Kidney (tissue), 22 donors: Measurements from ENCODE around the gene LRRIQ3. TPM values are rescaled to one million over a fixed set of nuclear protein-coding genes. Genes with fewer than 3 reads are reported as not detected.

Experiments used
- DNase-seq, 5 donors: peaks; one replicate each; pipeline ENCODE4 v3.0.0-alpha.2; 2013 to 2020
- FAIRE-seq: peaks from 2 replicates; lab custom pipeline; 2012; peaks lifted over from hg19 to GRCh38; lab: Jason Lieb, UNC
- H3K27ac ChIP-seq, 2 donors: one replicate each; pipeline ENCODE4 v1.7.0; 2013; ENCODE audit warnings: low read depth in 2 of 2, low read length in 2 of 2, inconsistent platforms in 1 of 2
- H3K27me3 ChIP-seq: one replicate; pipeline ENCODE4 v1.7.1; 2013; ENCODE audit warnings: low read length, inconsistent platforms; ENCODE audit not compliant: control insufficient read depth, insufficient read depth
- H3K36me3 ChIP-seq, 3 donors: one replicate each; pipeline versions ENCODE4 v1.7.0 to v1.7.1; 2013; ENCODE audit warnings: low read length in 3 of 3, control low read depth in 1 of 3, inconsistent platforms in 1 of 3; ENCODE audit not compliant: insufficient read depth in 3 of 3, control insufficient read depth in 2 of 3
- H3K4me1 ChIP-seq, 3 donors: one replicate each; pipeline versions ENCODE4 v1.7.0 to v1.7.1; 2013; ENCODE audit warnings: low read length in 3 of 3, inconsistent platforms in 1 of 3, low read depth in 1 of 3; ENCODE audit not compliant: control insufficient read depth in 2 of 3, insufficient read depth in 2 of 3
- H3K4me3 ChIP-seq, 3 donors: one replicate each; pipeline versions ENCODE4 v1.7.0 to v1.8.1; 2013; ENCODE audit warnings: low read length in 3 of 3, control low read depth in 1 of 3, inconsistent platforms in 1 of 3
- H3K9ac ChIP-seq, 3 donors: one replicate each; pipeline versions ENCODE4 v1.7.0 to v1.7.1; 2013; ENCODE audit warnings: low read length in 3 of 3, control low read depth in 1 of 3, inconsistent platforms in 1 of 3
- H3K9me3 ChIP-seq, 3 donors: one replicate each; pipeline versions ENCODE4 v1.7.0 to v1.7.1; 2013; ENCODE audit warnings: low read length in 3 of 3, control low read depth in 1 of 3, inconsistent platforms in 1 of 3; ENCODE audit not compliant: control insufficient read depth in 2 of 3, insufficient read depth in 1 of 3
- CTCF ChIP-seq: IDR thresholded peaks from 3 replicates; pipeline ENCODE4 v1.5.1; 2012; ENCODE audit warnings: mild to moderate bottlenecking, moderate library complexity, borderline replicate concordance; ENCODE audit not compliant: insufficient read depth; ENCODE audit errors: extremely low read depth
- intact Hi-C: fragments of 100-400 bp; cut with DNase I; formaldehyde crosslinking; loops from one replicate; pipeline ENCODE4 v1.11.1; 2022
- long read RNA-seq, 10 donors: library from polyadenylated mRNA in 1 of 10; unstranded in 1 of 10; transcript quantifications; one replicate each; pipeline ENCODE4 v2.0.0 and lab custom pipeline, GENCODE V29; 2021 to 2026
- polyA plus RNA-seq: library from polyadenylated mRNA; stranded (reverse); fragments of 350-450 nt; fragmentation: Illumina TruSeq; extraction: RNeasy Lipid Tissue Mini Kit (QIAGEN cat#74804); gene quantifications from one replicate; pipeline ENCODE4 v1.2.3, GENCODE V29; 2014; ENCODE audit warnings: low read depth, low replicate concordance; ENCODE audit not compliant: insufficient read depth
- total RNA-seq: library from RNA; stranded (reverse); fragmentation: NEBNext Ultra II Directional; extraction: Animal tissue kit (Norgen Biotek cat#: 25700); gene quantifications from one replicate; pipeline ENCODE4 v1.2.1, GENCODE V29; 2021
- donor health status: control.
- donor health status: control.
- donor health status: control.
- donor health status: control.
- donor health status: control.
- donor health status: DM: yes; HTN: yes; CAD: no.
- donor health status: Normal renal cell carcinoma (clear cell type).

LRRIQ3 gene
- total RNA-seq (1.6 TPM), polyA plus RNA-seq (2.4 TPM)
- long read RNA-seq, donor 1, partial matches to known transcripts = 0 of 1 reads
- long read RNA-seq, donor 1, other reads (novel, unspliced or antisense) = 0 of 1 reads
- long read RNA-seq, donor 2 = 0 reads
- long read RNA-seq, donor 3 = 0 reads
- long read RNA-seq, donor 4, partial matches to known transcripts = 0 of 1 reads
- long read RNA-seq, donor 4, other reads (novel, unspliced or antisense) = 0 of 1 reads
- long read RNA-seq, donor 5 = 0 reads
- long read RNA-seq, donor 6, partial matches to known transcripts = 5 of 5 reads
- long read RNA-seq, donor 6, other reads (novel, unspliced or antisense) = 0 of 5 reads
- long read RNA-seq, donor 7, partial matches to known transcripts = 2 of 3 reads
- long read RNA-seq, donor 7, other reads (novel, unspliced or antisense) = 1 of 3 reads
- long read RNA-seq, donor 8, partial matches to known transcripts = 0 of 1 reads
- long read RNA-seq, donor 8, other reads (novel, unspliced or antisense) = 0 of 1 reads
- long read RNA-seq, donor 9 = 0 reads
- long read RNA-seq, donor 10, partial matches to known transcripts = 5 of 13 reads
- long read RNA-seq, donor 10, other reads (novel, unspliced or antisense) = 7 of 13 reads

GRCh38 chr1:74197657-74198552 is at the start of gene LRRIQ3, which contains the start of gene FPGT:
Gene LRRIQ3, minus strand, starts transcription at chr1:74198176. Its CDS starts 14,492 bp downstream, at chr1:74183684.
Gene FPGT, plus strand, starts transcription at chr1:74198242. Its CDS starts 37 bp downstream, at chr1:74198279.
- no peak for TF ChIP-seq CTCF
- Histone ChIP-seq H3K4me1 (peaks cover 0 to 2% (median 0%) of the 10 kb centered on the region in 3 donors), H3K27me3 (no peaks in the 10 kb centered on the region), H3K9ac (peak within 1 kb of the TSS; percentile 84 to 96 (median 95)), H3K4me3 (peak within 1 kb of the TSS; percentile 93 to 97 (median 96)), H3K36me3 (no peaks in the 10 kb centered on the region), H3K27ac (peak within 1 kb of the TSS; percentile 49 to 71), H3K9me3 (no peaks in the 10 kb centered on the region)
- FAIRE-seq (peak; percentile 64), DNase-seq (peak; percentile 98 to 99 (median 98))
- intact Hi-C loops = no loop called here

GRCh38 chr1:74246315-74246714 is 48.3 kb upstream of the LRRIQ3 start:
- TF ChIP-seq CTCF = no peak
- Histone ChIP-seq H3K36me3 (no peaks in the 10 kb centered on the region), H3K9ac (no peak overlapping the region), H3K9me3 (no peaks in the 10 kb centered on the region), H3K4me1 (no peaks in the 10 kb centered on the region), H3K4me3 (no peak overlapping the region), H3K27me3 (no peaks in the 10 kb centered on the region), H3K27ac (no peak overlapping the region)
- no peak for FAIRE-seq
- DNase-seq = peak in 2 of 5 donors; percentile 14 to 32
- intact Hi-C loops = no loop called here

- DNase-seq (no peak), FAIRE-seq (no peak)
- H3K27me3 ChIP-seq = no peaks in the 10 kb centered on the region
- H3K36me3 ChIP-seq = no peaks in the 10 kb centered on the region
- no peak overlapping the region for H3K27ac ChIP-seq
- TF ChIP-seq CTCF = no peak
- H3K4me3 ChIP-seq = no peak overlapping the region
- H3K9me3 ChIP-seq = no peaks in the 10 kb centered on the region
- no peaks in the 10 kb centered on the region for H3K4me1 ChIP-seq
- intact Hi-C loops = no loop called here
- H3K9ac ChIP-seq = no peak overlapping the region
Observed at GRCh38 chr1:74245168-74245772, 47.3 kb upstream of the LRRIQ3 start.
